ENCODE measurements around the gene ALDH1A3.
"Not testable (repeated sequence)": the region's sequence is repeated elsewhere in the genome, so short reads cannot be mapped to it uniquely, and the experiment has no call there.

ALDH1A3 gene

GRCh38 chr15:100879464-100880138 lies at the start of gene ALDH1A3:
ALDH1A3 (plus strand) TSS chr15:100879831; CDS start chr15:100879908, 77 bp downstream.
- peak; percentile 37 for DNase-seq

DNA sequence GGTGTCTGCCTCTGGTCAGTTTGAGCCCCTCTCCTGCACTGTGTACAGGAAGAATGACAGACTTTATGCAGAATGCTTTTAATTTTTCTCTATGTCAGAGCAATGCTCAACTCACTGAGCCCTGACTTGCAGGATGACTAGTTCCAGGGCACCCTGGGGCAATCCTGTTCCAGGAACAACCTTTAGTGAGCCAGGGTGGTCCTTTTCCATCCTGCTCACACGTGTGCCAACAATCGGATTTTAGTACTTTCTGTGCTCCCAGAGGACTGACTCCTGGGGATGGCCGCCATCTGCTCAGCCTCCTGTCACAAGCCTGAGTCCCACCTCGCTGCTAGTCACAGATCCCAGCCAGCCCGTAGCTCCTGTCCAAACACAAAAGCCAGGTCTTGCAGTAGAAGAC lies 48.2 kb upstream of the ALDH1A3 start:
- no peak for DNase-seq

GRCh38 chr15:100832149-100832942 lies 47.3 kb upstream of the ALDH1A3 start:
- DNase-seq: no peak

- DNase-seq: no peak
Observed at GRCh38 chr15:100833417-100834389, 45.9 kb upstream of the ALDH1A3 start.

DNA sequence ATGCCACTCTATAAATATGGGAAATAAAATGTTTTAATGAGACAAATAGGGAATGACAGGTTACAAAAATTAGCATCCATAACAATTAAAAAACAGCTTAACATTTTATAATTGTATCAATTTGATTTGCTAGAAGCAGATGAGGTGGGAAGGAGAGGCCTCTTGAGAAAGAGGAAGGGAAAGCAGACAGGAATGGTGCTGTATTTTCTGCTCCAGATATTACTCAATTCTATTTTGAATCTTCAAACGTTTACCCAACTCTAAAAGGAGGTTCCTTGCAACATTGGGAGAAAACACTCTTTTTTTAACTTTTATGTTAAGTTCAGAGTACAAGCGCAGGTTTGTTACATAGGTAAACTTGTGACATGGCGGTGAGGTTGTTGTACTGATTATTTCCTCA lies 44.9 kb upstream of the ALDH1A3 start:
- no peak for DNase-seq

DNA sequence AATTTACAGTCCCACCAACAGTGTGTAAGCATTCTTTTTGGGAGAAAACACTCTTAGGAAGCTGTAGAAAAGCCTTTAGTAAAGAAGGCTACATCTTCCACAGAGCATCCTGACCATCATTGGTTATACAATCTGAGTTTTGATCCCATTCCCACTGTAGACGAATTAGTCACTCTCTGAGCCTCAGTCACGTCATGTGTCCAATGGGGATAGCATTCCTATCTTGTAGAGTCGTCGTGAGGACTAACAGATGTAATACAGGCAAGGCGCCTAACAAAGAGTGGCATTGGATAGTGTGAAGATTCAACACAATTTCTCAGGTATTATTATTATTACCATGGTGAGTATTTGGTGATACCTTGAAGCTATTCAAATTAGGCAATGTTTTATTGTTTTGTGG lies 44.0 kb upstream of the ALDH1A3 start:
- no peak for DNase-seq

- no peak for DNase-seq
Observed at GRCh38 chr15:100836501-100836900, 43.1 kb upstream of the ALDH1A3 start.

- DNase-seq: no peak
Observed at GRCh38 chr15:100841426-100841825, 38.2 kb upstream of the ALDH1A3 start.

GRCh38 chr15:100842756-100843730 lies 36.6 kb upstream of the ALDH1A3 start:
- DNase-seq: no peak

GRCh38 chr15:100844167-100844566 lies 35.5 kb upstream of the ALDH1A3 start:
- no peak for DNase-seq

GRCh38 chr15:100844778-100845177 lies 34.9 kb upstream of the ALDH1A3 start:
- no peak for DNase-seq

DNA sequence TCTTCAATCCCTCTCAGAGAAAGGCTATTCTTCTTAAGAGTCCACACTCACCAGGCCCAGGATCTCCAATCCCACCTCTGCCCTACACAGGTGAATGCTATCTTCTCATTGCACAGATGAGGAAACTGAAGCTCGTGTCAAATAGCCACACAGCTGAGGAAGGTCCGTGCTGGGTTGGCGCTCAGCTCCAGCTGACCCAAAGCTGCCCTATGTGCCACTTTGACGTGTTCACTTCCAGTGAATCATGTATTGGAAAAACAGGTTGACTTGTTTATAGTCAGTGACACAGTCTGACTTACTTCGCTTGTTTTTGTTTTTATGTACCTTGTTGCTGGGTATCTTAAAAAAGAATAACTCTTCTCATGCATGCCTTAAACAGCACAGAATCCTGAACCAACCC lies 32.4 kb upstream of the ALDH1A3 start:
- DNase-seq: no peak

GRCh38 chr15:100849021-100849854 lies 30.4 kb upstream of the ALDH1A3 start:
- no peak for DNase-seq

DNA sequence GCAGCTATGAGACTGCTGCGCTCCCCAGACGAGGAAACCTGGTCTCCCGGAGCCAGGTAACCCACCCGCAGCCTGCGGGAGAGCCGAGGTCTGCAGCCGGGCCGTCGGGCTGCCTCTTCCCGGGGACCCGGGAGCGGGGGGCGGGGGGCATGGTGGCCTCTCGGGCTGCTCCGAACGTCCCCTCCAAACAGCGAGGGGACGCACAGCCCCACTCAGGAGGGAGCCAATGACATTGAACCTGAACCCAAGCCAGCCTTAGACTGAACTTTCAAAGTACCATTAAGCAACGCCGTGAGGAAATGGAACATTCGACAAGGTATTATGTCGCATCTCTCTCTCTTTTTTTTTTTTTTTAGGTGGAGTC lies 29.8 kb upstream of the ALDH1A3 start:
- DNase-seq: no peak

- DNase-seq: not testable (repeated sequence)
Observed at GRCh38 chr15:100851428-100852015, 28.1 kb upstream of the ALDH1A3 start.

DNA sequence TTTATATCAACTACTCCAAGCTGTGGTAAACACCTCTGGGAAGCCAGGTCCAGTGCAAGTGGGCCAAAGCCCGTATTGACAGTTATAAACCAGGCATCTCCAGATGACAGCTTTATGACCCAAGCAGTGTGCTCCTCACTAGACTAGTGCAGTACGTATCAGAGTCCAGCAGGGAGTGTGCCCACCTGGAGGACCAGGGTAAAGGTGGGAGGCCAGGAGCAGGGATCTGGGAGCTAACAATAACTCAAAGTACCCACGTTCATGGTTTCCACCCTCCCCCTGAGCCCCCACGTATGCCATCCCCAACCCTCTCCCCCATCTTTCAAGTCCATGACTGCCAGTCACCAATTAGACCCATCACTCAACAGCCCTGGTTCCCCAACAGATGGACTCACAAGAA lies 27.0 kb upstream of the ALDH1A3 start:
- DNase-seq: no peak

GRCh38 chr15:100853676-100854440 lies 25.8 kb upstream of the ALDH1A3 start:
- no peak for DNase-seq

GRCh38 chr15:100856867-100857266 lies 22.8 kb upstream of the ALDH1A3 start:
- DNase-seq: no peak

- DNase-seq: no peak
Observed at GRCh38 chr15:100858294-100858693, 21.3 kb upstream of the ALDH1A3 start.
